ENCODE results near the gene S100A13.

Gene S100A13

DNA sequence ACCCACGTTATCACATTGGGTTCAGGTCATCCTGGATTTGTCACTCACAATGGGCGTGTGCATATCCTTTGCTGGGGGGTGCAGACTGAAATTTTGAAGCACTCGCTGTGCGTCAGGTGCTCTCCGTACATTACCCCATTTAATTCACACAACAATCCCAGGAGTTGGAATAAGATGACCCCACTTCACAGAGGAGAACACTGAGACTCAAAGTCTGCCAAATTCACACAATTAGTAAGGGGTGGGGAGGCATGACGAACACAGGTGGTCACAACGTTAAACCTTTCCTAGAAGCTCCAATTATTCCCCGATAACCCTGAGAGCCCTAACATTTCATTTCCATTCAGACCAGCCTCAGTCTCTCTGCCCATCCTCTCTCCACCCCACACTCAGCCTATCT, 57.8 kb downstream of the S100A13 start:
- no peak for DNase-seq (ENCODE audit: low read depth in 2 of 2)
